Femur (tissue), 1 donor: ENCODE measurements around the gene BACH2.

ENCODE experiments used
- DNase-seq: peaks from one replicate; pipeline ENCODE4 v3.0.0-alpha.2; 2017

The BACH2 gene

GRCh38 chr6:90274451-90275030 lies 22.1 kb downstream of the BACH2 start:
- no peak for DNase-seq

GRCh38 chr6:90273863-90274262 lies 22.8 kb downstream of the BACH2 start:
- no peak for DNase-seq

GRCh38 chr6:90272895-90273294 lies 23.7 kb downstream of the BACH2 start:
- no peak for DNase-seq

- DNase-seq, result no peak
These were observed 24.8 kb downstream of the BACH2 start for GRCh38 chr6:90271831-90272230.

GRCh38 chr6:90269334-90269733 lies 27.3 kb downstream of the BACH2 start:
- no peak for DNase-seq

GRCh38 chr6:90268178-90268577 lies 28.5 kb downstream of the BACH2 start:
- DNase-seq, result no peak

GRCh38 chr6:90266905-90267621 lies 29.6 kb downstream of the BACH2 start:
- DNase-seq, result no peak

- DNase-seq, result no peak
These were observed 32.1 kb downstream of the BACH2 start for GRCh38 chr6:90264561-90264960.

GRCh38 chr6:90263633-90264032 lies 33.0 kb downstream of the BACH2 start:
- DNase-seq, result no peak

GRCh38 chr6:90261801-90262200 lies 34.8 kb downstream of the BACH2 start:
- no peak for DNase-seq

GRCh38 chr6:90257486-90257738 lies 39.2 kb downstream of the BACH2 start:
- DNase-seq, result no peak

GRCh38 chr6:90256698-90257485 lies 39.8 kb downstream of the BACH2 start:
- DNase-seq, result no peak

- no peak for DNase-seq
These were observed 43.0 kb downstream of the BACH2 start for GRCh38 chr6:90253631-90254030.

- no peak for DNase-seq
These were observed 45.2 kb downstream of the BACH2 start for GRCh38 chr6:90251295-90251992.

- no peak for DNase-seq
These were observed 46.2 kb downstream of the BACH2 start for GRCh38 chr6:90250405-90250804.

- DNase-seq, result no peak
These were observed 47.2 kb downstream of the BACH2 start for GRCh38 chr6:90249458-90249857.

- no peak for DNase-seq
These were observed 47.6 kb downstream of the BACH2 start for GRCh38 chr6:90249034-90249433.

- no peak for DNase-seq
These were observed 49.4 kb downstream of the BACH2 start for GRCh38 chr6:90247262-90247661.

- DNase-seq, result no peak
These were observed 55.3 kb downstream of the BACH2 start for GRCh38 chr6:90241229-90241880.

GRCh38 chr6:90238496-90239266 lies 58.0 kb downstream of the BACH2 start:
- DNase-seq, result no peak

- DNase-seq, result no peak
These were observed 59.2 kb downstream of the BACH2 start for GRCh38 chr6:90237350-90237990.

- no peak for DNase-seq
These were observed 62.6 kb downstream of the BACH2 start for GRCh38 chr6:90233994-90234393.
